22Rv1 (cell line): Measurements from ENCODE around the gene ABLIM2.

Source experiments
- CTCF ChIP-seq: fragments of 450-650 bp; IDR thresholded peaks from 2 replicates; pipeline ENCODE4 v1.5.1; 2017; ENCODE audit warnings: mild to moderate bottlenecking
- ZFX ChIP-seq: fragments of 450-650 bp; IDR thresholded peaks from 2 replicates; pipeline ENCODE4 v1.6.1; 2017; ENCODE audit warnings: antibody characterized with exemption, borderline replicate concordance

GRCh38 chr4:8130346-8131066 is 28.1 kb downstream of the ABLIM2 start:
- TF ChIP-seq CTCF (no peak), ZFX (no peak)
